Liver (tissue), 9 donors: ENCODE measurements around the gene SDF4. TPM values are rescaled to one million over a fixed set of nuclear protein-coding genes. Genes with fewer than 3 reads are reported as not detected.

Source experiments
- DNase-seq: peaks from one replicate; pipeline ENCODE4 v3.0.0-alpha.2; 2017; ENCODE audit warnings: low spot score
- H3K27ac ChIP-seq, 2 donors: one replicate each; pipeline ENCODE4 v1.7.0; 2013; ENCODE audit warnings: inconsistent platforms in 2 of 2, low read length in 2 of 2, control low read depth in 1 of 2, low read depth in 1 of 2, mild to moderate bottlenecking in 1 of 2
- H3K27me3 ChIP-seq, 4 donors: one replicate each; pipeline versions ENCODE4 v1.6.1 to v1.7.0; 2013; ENCODE audit warnings: low read length in 3 of 4, inconsistent platforms in 1 of 4, mild to moderate bottlenecking in 1 of 4, moderate library complexity in 1 of 4; ENCODE audit not compliant: control insufficient read depth in 4 of 4, insufficient read depth in 4 of 4
- H3K36me3 ChIP-seq, 4 donors: one replicate each; pipeline versions ENCODE4 v1.6.1 to v1.7.0; 2013; ENCODE audit warnings: low read length in 3 of 4, mild to moderate bottlenecking in 3 of 4, low read depth in 1 of 4, moderate library complexity in 1 of 4; ENCODE audit not compliant: control insufficient read depth in 4 of 4, insufficient read depth in 3 of 4
- H3K4me1 ChIP-seq, 4 donors: one replicate each; pipeline versions ENCODE4 v1.6.1 to v1.7.0; 2013; ENCODE audit warnings: low read length in 3 of 4, mild to moderate bottlenecking in 3 of 4, moderate library complexity in 1 of 4; ENCODE audit not compliant: control insufficient read depth in 4 of 4, insufficient read depth in 4 of 4
- H3K4me3 ChIP-seq, 3 donors: one replicate each; pipeline versions ENCODE4 v1.6.1 to v1.7.0; 2013; ENCODE audit warnings: low read length in 3 of 3, control low read depth in 1 of 3, low read depth in 1 of 3, mild to moderate bottlenecking in 1 of 3
- H3K9ac ChIP-seq, 2 donors: one replicate each; pipeline ENCODE4 v1.7.0; 2013; ENCODE audit warnings: low read length in 2 of 2, mild to moderate bottlenecking in 2 of 2, moderate library complexity in 2 of 2, control low read depth in 1 of 2, low read depth in 1 of 2
- H3K9me3 ChIP-seq, 4 donors: one replicate each; pipeline versions ENCODE4 v1.6.1 to v1.7.0; 2013; ENCODE audit warnings: low read length in 3 of 4; ENCODE audit not compliant: control insufficient read depth in 4 of 4
- ATF3 ChIP-seq: IDR thresholded peaks from 2 replicates; pipeline ENCODE4 v1.6.1; 2016; ENCODE audit warnings: antibody characterized with exemption
- EGR1 ChIP-seq, 2 donors: IDR thresholded peaks; 2 replicates each; pipeline ENCODE4 v1.6.1; 2016 to 2018; ENCODE audit warnings: antibody characterized with exemption in 2 of 2, low read depth in 2 of 2
- FOXA1 ChIP-seq: IDR thresholded peaks from 2 replicates; pipeline ENCODE4 v1.6.1; 2016; ENCODE audit warnings: antibody characterized with exemption
- FOXA2 ChIP-seq: IDR thresholded peaks from 2 replicates; pipeline ENCODE4 v1.6.1; 2016; ENCODE audit warnings: antibody characterized with exemption
- GABPA ChIP-seq, 2 donors: IDR thresholded peaks in 1 of 2; conservative IDR thresholded peaks in 1 of 2; 2 replicates each; pipeline ENCODE4 v1.6.1; 2016; ENCODE audit warnings: antibody characterized with exemption in 2 of 2, mild to moderate bottlenecking in 1 of 2, moderate library complexity in 1 of 2
- HNF4A ChIP-seq, 2 donors: conservative IDR thresholded peaks; 2 replicates each; pipeline ENCODE4 v1.6.1; 2016; ENCODE audit warnings: antibody characterized with exemption in 2 of 2, mild to moderate bottlenecking in 2 of 2
- HNF4G ChIP-seq: IDR thresholded peaks from 2 replicates; pipeline ENCODE4 v1.6.1; 2016; ENCODE audit warnings: antibody characterized with exemption
- JUND ChIP-seq, 2 donors: IDR thresholded peaks; 2 replicates each; pipeline ENCODE4 v1.6.1; 2016; ENCODE audit warnings: antibody characterized with exemption in 2 of 2
- MAX ChIP-seq: IDR thresholded peaks from 2 replicates; pipeline ENCODE4 v1.6.1; 2016; ENCODE audit warnings: antibody characterized with exemption
- NR2F2 ChIP-seq: IDR thresholded peaks from 2 replicates; pipeline ENCODE4 v1.6.1; 2016; ENCODE audit warnings: antibody characterized with exemption
- RAD21 ChIP-seq, 2 donors: IDR thresholded peaks; 2 replicates each; pipeline ENCODE4 v1.6.1; 2016; ENCODE audit warnings: antibody characterized with exemption in 2 of 2, mild to moderate bottlenecking in 2 of 2
- REST ChIP-seq: IDR thresholded peaks from 2 replicates; pipeline ENCODE4 v1.6.1; 2016; ENCODE audit warnings: antibody characterized with exemption, mild to moderate bottlenecking
- RXRA ChIP-seq, 2 donors: IDR thresholded peaks; 2 replicates each; pipeline ENCODE4 v1.6.1; 2017 to 2018; ENCODE audit warnings: antibody characterized with exemption in 2 of 2, mild to moderate bottlenecking in 1 of 2
- SP1 ChIP-seq: IDR thresholded peaks from 2 replicates; pipeline ENCODE4 v1.6.1; 2018; ENCODE audit warnings: antibody characterized with exemption, mild to moderate bottlenecking
- TAF1 ChIP-seq: conservative IDR thresholded peaks from 2 replicates; pipeline ENCODE4 v1.6.1; 2016; ENCODE audit warnings: antibody characterized with exemption, mild to moderate bottlenecking
- YY1 ChIP-seq: IDR thresholded peaks from 2 replicates; pipeline ENCODE4 v1.6.1; 2016; ENCODE audit warnings: antibody characterized with exemption, mild to moderate bottlenecking
- WGBS: extraction: QIAGEN DNeasy Blood & Tissue Kit; methylation state at CpG from one replicate; pipeline ENCODE4 v1.1.7; 2013; 5-methylcytosine and 5-hydroxymethylcytosine counted together
- polyA plus RNA-seq, 2 donors: library from polyadenylated mRNA; stranded (reverse) in 1 of 2; unstranded in 1 of 2; fragments of 200-250 nt in 1 of 2; fragments of >200 nt in 1 of 2; fragmentation: Nextera tagmentation in 1 of 2; extraction: Ambion mirVana in 1 of 2; gene quantifications; one replicate each; pipeline versions ENCODE4 v1.2.1 to v1.2.3, GENCODE V29; 2013 to 2015
- total RNA-seq, 2 donors: library from RNA; depleted of rRNA; stranded (reverse); fragments of >200 nt; gene quantifications; one replicate each; pipeline ENCODE4 v1.2.3, GENCODE V29; 2014
- TF ChIP-seq, protein P1 (sequence below): IDR thresholded peaks from 2 replicates; pipeline ENCODE4 v1.6.1; 2016; ENCODE audit warnings: antibody characterized with exemption
- TF ChIP-seq, protein P2 (sequence below): fragments of 150-350 bp; IDR thresholded peaks from 2 replicates; pipeline ENCODE4 v1.5.1; 2017; ENCODE audit warnings: improper control_type of control experiment, low read depth, low read length; ENCODE audit not compliant: missing input control
- donor health status: healthy.
- donor health status: healthy.
- donor health status: healthy.
- donor health status: healthy.
- donor health status: healthy.

The SDF4 gene
- total and polyA plus RNA-seq, 4 donors: 48.7 to 180 (median 75.9) TPM

DNA sequence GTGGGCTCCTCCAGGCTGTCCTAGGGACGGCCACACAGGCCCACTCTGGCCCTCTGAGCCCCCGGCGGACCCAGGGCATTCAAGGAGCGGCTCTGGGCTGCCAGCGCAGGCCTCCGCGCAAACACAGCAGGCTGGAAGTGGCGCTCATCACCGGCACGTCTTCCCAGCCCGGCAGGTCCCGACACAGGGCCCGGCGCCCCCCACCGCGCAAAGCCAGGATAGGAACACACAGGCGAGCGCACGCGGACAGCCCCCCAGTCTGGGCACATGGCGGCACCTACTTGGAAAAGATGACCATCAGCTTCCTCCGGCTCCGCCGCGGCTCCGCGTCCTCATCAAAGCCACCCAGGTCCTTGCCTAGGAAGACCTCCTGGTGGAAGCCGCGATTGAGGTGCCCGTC lies 3.6 kb downstream of the SDF4 start:
- 97% methylated on average over 30 of the region's 30 CpGs for WGBS
- H3K36me3 ChIP-seq: peaks cover 7 to 33% (median 20%) of the 10 kb centered on the region in 4 donors

More for the DNA sequence above, 3.6 kb downstream of the SDF4 start:
- Histone ChIP-seq H3K27ac (no peak overlapping the region), H3K27me3 (no peaks in the 10 kb centered on the region), H3K4me3 (no peak overlapping the region), H3K9ac (no peak overlapping the region), H3K9me3 (no peaks in the 10 kb centered on the region), H3K4me1 (peaks cover 14 to 27% (median 21%) of the 10 kb centered on the region in 4 donors)
- DNase-seq: no peak
- TF ChIP-seq SP1: no peak
- TF ChIP-seq YY1: no peak
- TF ChIP-seq RAD21 (IDR thresholded peaks at IDR 0.05): no peak
- TF ChIP-seq JUND (IDR thresholded peaks at IDR 0.05): no peak
- TF ChIP-seq NR2F2: no peak
- no peak for TF ChIP-seq HNF4A (conservative IDR thresholded peaks at IDR 0.05)
- TF ChIP-seq RXRA (IDR thresholded peaks at IDR 0.05): no peak
- TF ChIP-seq, protein P1, sequence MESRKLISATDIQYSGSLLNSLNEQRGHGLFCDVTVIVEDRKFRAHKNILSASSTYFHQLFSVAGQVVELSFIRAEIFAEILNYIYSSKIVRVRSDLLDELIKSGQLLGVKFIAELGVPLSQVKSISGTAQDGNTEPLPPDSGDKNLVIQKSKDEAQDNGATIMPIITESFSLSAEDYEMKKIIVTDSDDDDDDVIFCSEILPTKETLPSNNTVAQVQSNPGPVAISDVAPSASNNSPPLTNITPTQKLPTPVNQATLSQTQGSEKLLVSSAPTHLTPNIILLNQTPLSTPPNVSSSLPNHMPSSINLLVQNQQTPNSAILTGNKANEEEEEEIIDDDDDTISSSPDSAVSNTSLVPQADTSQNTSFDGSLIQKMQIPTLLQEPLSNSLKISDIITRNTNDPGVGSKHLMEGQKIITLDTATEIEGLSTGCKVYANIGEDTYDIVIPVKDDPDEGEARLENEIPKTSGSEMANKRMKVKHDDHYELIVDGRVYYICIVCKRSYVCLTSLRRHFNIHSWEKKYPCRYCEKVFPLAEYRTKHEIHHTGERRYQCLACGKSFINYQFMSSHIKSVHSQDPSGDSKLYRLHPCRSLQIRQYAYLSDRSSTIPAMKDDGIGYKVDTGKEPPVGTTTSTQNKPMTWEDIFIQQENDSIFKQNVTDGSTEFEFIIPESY: no peak
- TF ChIP-seq REST: no peak
- no peak for TF ChIP-seq FOXA1
- no peak for TF ChIP-seq ATF3
- no peak for TF ChIP-seq HNF4G
- no peak for TF ChIP-seq FOXA2
- no peak for TF ChIP-seq MAX
- TF ChIP-seq EGR1 (IDR thresholded peaks at IDR 0.05; ENCODE audit: low read depth in 2 of 2): no peak
- no peak for TF ChIP-seq GABPA (IDR thresholded peaks at IDR 0.05 in 1 of 2, conservative IDR thresholded peaks at IDR 0.05 in 1 of 2)
- TF ChIP-seq, protein P2, sequence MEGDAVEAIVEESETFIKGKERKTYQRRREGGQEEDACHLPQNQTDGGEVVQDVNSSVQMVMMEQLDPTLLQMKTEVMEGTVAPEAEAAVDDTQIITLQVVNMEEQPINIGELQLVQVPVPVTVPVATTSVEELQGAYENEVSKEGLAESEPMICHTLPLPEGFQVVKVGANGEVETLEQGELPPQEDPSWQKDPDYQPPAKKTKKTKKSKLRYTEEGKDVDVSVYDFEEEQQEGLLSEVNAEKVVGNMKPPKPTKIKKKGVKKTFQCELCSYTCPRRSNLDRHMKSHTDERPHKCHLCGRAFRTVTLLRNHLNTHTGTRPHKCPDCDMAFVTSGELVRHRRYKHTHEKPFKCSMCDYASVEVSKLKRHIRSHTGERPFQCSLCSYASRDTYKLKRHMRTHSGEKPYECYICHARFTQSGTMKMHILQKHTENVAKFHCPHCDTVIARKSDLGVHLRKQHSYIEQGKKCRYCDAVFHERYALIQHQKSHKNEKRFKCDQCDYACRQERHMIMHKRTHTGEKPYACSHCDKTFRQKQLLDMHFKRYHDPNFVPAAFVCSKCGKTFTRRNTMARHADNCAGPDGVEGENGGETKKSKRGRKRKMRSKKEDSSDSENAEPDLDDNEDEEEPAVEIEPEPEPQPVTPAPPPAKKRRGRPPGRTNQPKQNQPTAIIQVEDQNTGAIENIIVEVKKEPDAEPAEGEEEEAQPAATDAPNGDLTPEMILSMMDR: no peak
- no peak for TF ChIP-seq TAF1
